22Rv1 (cell line): ENCODE data around the gene PRKAR1B.

Experiments used
- ZFX ChIP-seq: fragments of 450-650 bp; IDR thresholded peaks from 2 replicates; pipeline ENCODE4 v1.6.1; 2017; ENCODE audit warnings: antibody characterized with exemption, borderline replicate concordance
- TF ChIP-seq, protein P1 (sequence below): fragments of 450-650 bp; IDR thresholded peaks from 2 replicates; pipeline ENCODE4 v1.5.1; 2017; ENCODE audit warnings: mild to moderate bottlenecking

DNA sequence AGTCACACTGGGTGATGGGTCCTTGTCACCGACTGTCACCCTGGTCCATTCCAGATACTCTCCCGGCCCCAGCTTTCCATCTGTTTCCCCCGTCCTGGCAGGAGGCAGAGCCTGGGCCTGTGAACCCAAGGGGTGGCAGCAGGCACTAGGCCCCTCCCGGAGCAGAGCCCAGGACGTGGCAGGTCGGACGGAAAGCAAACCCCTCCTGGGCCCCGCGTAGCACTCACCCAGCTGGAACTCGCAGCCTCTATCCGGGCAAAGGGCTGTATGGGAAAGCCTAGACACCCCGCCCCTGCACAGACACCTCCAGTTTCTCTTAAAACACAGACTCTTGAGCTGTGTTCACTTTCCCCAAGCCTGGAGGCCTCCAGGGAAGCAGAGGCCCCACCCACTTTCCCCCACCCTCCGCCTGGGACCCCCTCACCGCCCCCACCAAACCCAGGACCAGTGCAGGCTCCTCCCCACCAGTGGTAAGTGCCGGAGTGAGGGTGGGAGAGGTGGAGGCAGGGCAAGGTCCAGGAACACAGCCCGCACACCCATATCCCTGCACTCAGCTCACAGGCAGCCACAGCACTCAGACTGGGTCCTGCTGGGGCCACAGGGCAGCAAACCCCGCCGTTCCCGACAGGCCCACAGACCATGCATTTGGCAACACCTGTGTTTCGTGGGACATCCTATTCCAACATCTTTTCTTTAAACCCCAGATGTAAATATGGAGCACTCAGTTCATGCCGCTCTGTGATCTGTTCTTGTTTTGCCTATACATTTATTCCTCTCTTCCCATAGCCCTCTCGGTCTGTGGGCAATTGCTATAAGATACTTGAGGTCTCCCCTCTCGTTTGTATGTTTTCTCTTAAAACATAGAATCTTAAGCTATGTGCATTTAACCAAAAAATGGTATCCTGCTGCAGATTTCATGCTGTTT lies 109.2 kb downstream of the PRKAR1B start:
- TF ChIP-seq, protein P1, sequence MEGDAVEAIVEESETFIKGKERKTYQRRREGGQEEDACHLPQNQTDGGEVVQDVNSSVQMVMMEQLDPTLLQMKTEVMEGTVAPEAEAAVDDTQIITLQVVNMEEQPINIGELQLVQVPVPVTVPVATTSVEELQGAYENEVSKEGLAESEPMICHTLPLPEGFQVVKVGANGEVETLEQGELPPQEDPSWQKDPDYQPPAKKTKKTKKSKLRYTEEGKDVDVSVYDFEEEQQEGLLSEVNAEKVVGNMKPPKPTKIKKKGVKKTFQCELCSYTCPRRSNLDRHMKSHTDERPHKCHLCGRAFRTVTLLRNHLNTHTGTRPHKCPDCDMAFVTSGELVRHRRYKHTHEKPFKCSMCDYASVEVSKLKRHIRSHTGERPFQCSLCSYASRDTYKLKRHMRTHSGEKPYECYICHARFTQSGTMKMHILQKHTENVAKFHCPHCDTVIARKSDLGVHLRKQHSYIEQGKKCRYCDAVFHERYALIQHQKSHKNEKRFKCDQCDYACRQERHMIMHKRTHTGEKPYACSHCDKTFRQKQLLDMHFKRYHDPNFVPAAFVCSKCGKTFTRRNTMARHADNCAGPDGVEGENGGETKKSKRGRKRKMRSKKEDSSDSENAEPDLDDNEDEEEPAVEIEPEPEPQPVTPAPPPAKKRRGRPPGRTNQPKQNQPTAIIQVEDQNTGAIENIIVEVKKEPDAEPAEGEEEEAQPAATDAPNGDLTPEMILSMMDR: no peak
- TF ChIP-seq ZFX: no peak
